ENCODE results near the gene ELAC1. TPM values are rescaled to one million over a fixed set of nuclear protein-coding genes. Genes with fewer than 3 reads are reported as not detected.
"Not testable (repeated sequence)": the region's sequence is repeated elsewhere in the genome, so short reads cannot be mapped to it uniquely, and the experiment has no call there.

Gene ELAC1
- total RNA-seq, 1 experiment from 2014 or later, result 6.6 TPM

DNA sequence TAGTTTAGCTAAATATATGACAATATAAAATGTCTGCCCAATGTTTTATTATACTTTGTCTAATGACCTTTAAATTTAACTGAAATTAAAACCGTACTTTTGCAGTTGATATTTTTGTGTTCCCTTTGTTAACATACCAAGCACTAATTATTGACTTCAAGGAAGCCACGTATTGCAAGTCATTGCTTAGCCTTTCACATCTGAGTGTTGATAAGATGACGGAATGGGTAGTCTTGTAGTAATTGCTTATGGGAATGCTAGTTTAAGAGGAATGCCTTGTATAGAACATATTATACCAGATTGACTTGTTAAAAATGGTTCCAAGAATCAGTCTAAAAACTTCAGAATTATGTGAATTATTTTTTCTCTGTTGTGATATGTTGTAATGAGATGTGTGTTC lies 14.0 kb upstream of the ELAC1 start:
- Histone ChIP-seq H2AFZ (ENCODE audit: low read length) (no peak overlapping the region), H3K27me3 (ENCODE audit: low read length) (no peaks in the 10 kb centered on the region), H3K36me3 (ENCODE audit: insufficient read depth, low read length) (no peaks in the 10 kb centered on the region), H3K9me3 (ENCODE audit: low read length) (no peaks in the 10 kb centered on the region), H3K4me3 (ENCODE audit: low read length) (no peak overlapping the region), H3K4me2 (ENCODE audit: low read depth, low read length, poor library complexity, severe bottlenecking) (no peak overlapping the region), H3K9ac (ENCODE audit: low read length) (no peak overlapping the region), H3K79me2 (ENCODE audit: low read length) (no peaks in the 10 kb centered on the region), H3K27ac (ENCODE audit: low read length) (no peak overlapping the region), H3K9me2 (replicated peaks; ENCODE audit: insufficient read depth, low read length) (no peaks in the 10 kb centered on the region), H4K20me1 (ENCODE audit: insufficient read depth, low read depth, low read length) (no peaks in the 10 kb centered on the region), H3K4me1 (ENCODE audit: low read length) (no peaks in the 10 kb centered on the region)
- DNase-seq, result no peak

DNA sequence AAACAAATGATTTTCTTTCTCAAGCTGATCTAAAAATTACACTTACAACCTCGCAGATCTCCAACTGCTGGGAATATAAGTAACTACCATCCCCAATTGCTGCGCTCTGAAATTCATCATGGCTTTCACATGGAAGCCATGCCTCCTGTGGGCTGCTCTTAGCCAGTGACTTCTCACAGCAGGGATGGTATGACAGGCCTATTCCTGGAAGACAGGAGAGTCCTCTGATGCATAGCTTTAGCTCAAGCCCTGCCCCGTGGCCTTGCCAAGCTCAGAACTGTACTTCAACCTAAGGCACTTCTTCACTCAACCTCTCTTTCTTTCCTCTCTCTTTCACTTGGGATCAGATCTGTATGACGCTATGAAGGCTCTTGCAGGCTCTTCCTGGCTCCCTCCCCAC lies 12.6 kb upstream of the ELAC1 start:
- H3K4me2 ChIP-seq (ENCODE audit: low read depth, low read length, poor library complexity, severe bottlenecking), result no peak overlapping the region
- H3K36me3 ChIP-seq (ENCODE audit: insufficient read depth, low read length), result no peaks in the 10 kb centered on the region
- no peaks in the 10 kb centered on the region for H3K79me2 ChIP-seq (ENCODE audit: low read length)
- H4K20me1 ChIP-seq (ENCODE audit: insufficient read depth, low read depth, low read length), result no peaks in the 10 kb centered on the region
- H2AFZ ChIP-seq (ENCODE audit: low read length), result no peak overlapping the region
- H3K4me3 ChIP-seq (ENCODE audit: low read length), result no peak overlapping the region
- DNase-seq, result no peak
- H3K9me2 ChIP-seq (replicated peaks; ENCODE audit: insufficient read depth, low read length), result no peaks in the 10 kb centered on the region
- no peaks in the 10 kb centered on the region for H3K9me3 ChIP-seq (ENCODE audit: low read length)
- no peak overlapping the region for H3K27ac ChIP-seq (ENCODE audit: low read length)
- H3K9ac ChIP-seq (ENCODE audit: low read length), result no peak overlapping the region
- no peaks in the 10 kb centered on the region for H3K4me1 ChIP-seq (ENCODE audit: low read length)
- H3K27me3 ChIP-seq (ENCODE audit: low read length), result no peaks in the 10 kb centered on the region

DNA sequence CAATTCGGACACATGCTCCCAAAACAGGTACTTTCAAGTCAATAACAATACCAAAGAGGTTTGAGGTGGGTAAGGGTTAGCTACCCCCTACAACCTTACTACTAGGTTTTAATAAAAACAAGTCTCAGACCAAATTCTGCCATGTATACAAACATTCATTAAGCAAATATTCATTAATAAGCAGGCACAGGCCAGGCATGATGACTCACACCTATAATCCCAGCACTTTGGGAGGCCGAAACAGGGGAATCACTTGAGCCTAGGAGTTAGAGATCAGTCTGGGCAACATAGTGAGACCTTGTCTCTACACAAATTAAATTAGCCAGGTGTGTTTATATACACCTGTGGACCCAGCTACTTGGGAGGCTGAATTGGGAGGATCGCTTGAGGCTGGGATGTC lies 11.7 kb upstream of the ELAC1 start:
- no peaks in the 10 kb centered on the region for H3K9me2 ChIP-seq (replicated peaks; ENCODE audit: insufficient read depth, low read length)
- no peak overlapping the region for H3K4me3 ChIP-seq (ENCODE audit: low read length)
- H2AFZ ChIP-seq (ENCODE audit: low read length), result no peak overlapping the region
- no peak overlapping the region for H3K27ac ChIP-seq (ENCODE audit: low read length)
- no peaks in the 10 kb centered on the region for H3K27me3 ChIP-seq (ENCODE audit: low read length)
- H4K20me1 ChIP-seq (ENCODE audit: insufficient read depth, low read depth, low read length), result no peaks in the 10 kb centered on the region
- H3K79me2 ChIP-seq (ENCODE audit: low read length), result no peaks in the 10 kb centered on the region
- no peak overlapping the region for H3K9ac ChIP-seq (ENCODE audit: low read length)
- H3K4me2 ChIP-seq (ENCODE audit: low read depth, low read length, poor library complexity, severe bottlenecking), result no peak overlapping the region
- no peak for DNase-seq
- no peaks in the 10 kb centered on the region for H3K36me3 ChIP-seq (ENCODE audit: insufficient read depth, low read length)
- no peaks in the 10 kb centered on the region for H3K9me3 ChIP-seq (ENCODE audit: low read length)
- no peaks in the 10 kb centered on the region for H3K4me1 ChIP-seq (ENCODE audit: low read length)

DNA sequence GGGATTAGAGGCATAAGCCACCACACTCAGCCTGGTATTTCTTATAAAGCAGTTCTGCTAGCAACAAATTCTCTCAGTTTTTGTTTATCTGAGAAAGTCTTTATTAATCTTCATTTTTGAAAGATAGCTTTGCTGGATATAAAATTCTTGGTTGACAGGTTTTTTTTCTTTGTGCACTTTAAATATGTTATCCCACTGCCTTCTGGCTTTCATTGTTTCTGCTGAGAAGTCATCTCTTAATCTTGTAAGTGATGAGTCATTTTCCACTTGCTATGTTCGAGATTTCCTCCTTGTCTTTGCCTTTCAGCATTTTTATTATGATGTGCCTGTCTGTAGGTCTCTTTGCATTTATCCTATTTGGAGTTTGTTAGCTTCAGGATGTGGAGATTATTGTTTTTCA lies 5.9 kb upstream of the ELAC1 start:
- Histone ChIP-seq H3K79me2 (ENCODE audit: low read length) (no peaks in the 10 kb centered on the region), H3K27ac (ENCODE audit: low read length) (no peak overlapping the region), H3K4me3 (ENCODE audit: low read length) (no peak overlapping the region), H3K9ac (ENCODE audit: low read length) (no peak overlapping the region), H3K4me1 (ENCODE audit: low read length) (no peaks in the 10 kb centered on the region), H3K27me3 (ENCODE audit: low read length) (no peaks in the 10 kb centered on the region), H2AFZ (ENCODE audit: low read length) (no peak overlapping the region), H4K20me1 (ENCODE audit: insufficient read depth, low read depth, low read length) (no peaks in the 10 kb centered on the region), H3K9me2 (replicated peaks; ENCODE audit: insufficient read depth, low read length) (no peaks in the 10 kb centered on the region), H3K36me3 (ENCODE audit: insufficient read depth, low read length) (no peaks in the 10 kb centered on the region), H3K9me3 (ENCODE audit: low read length) (peaks cover 7% of the 10 kb centered on the region), H3K4me2 (ENCODE audit: low read depth, low read length, poor library complexity, severe bottlenecking) (no peak overlapping the region)
- no peak for DNase-seq

DNA sequence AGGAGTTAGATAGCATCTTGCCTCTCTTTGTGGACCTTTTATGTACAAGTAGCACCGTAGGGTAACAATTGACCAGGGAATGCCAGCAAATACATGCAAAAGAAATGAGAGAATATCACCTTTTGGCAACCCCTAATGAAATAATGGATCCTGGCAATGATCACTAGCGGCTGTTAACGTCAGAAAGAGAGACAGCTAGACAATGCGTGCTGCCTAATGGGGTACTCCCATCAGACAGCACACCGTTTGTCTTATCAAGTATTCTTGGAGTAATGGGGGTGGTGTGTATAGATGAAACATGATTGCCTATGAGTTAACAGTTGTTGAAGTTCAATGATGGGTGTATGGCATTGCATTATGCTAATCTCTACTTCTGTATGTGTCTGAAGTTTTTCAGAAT lies 1.6 kb downstream of the ELAC1 start:
- Histone ChIP-seq H3K4me3 (ENCODE audit: low read length) (peak overlapping the region; percentile 84), H4K20me1 (ENCODE audit: insufficient read depth, low read depth, low read length) (no peaks in the 10 kb centered on the region), H3K9me2 (replicated peaks; ENCODE audit: insufficient read depth, low read length) (no peaks in the 10 kb centered on the region), H3K4me2 (ENCODE audit: low read depth, low read length, poor library complexity, severe bottlenecking) (peak overlapping the region; percentile 90), H3K27me3 (ENCODE audit: low read length) (no peaks in the 10 kb centered on the region), H3K9ac (ENCODE audit: low read length) (peak overlapping the region; percentile 93), H3K36me3 (ENCODE audit: insufficient read depth, low read length) (peaks cover under 1% of the 10 kb centered on the region; the same call in 1 of the 2 replicates), H3K9me3 (ENCODE audit: low read length) (no peaks in the 10 kb centered on the region), H3K27ac (ENCODE audit: low read length) (no peak overlapping the region), H2AFZ (ENCODE audit: low read length) (no peak overlapping the region), H3K4me1 (ENCODE audit: low read length) (peaks cover 16% of the 10 kb centered on the region), H3K79me2 (ENCODE audit: low read length) (peaks cover 22% of the 10 kb centered on the region)
- DNase-seq, result no peak

DNA sequence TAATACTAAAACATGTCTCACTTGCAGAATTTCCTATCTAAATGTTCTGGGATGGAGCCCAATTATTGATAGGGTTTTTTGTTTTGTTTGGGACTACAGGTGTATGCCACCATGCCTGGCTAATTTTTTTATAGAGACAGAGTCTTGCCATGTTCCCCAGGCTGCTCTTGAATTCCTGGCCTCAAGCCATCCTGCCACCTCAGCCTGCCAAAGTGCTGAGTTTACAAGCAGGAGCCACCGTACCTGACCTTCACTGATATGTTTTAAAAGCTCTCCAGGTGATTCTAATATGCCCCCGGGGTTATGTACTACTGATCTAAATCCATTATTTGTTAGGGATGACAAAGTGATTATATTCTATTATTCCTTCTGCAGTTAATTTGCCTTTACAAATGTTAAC lies 2.2 kb downstream of the ELAC1 start:
- no peaks in the 10 kb centered on the region for H4K20me1 ChIP-seq (ENCODE audit: insufficient read depth, low read depth, low read length)
- no peak overlapping the region for H3K27ac ChIP-seq (ENCODE audit: low read length)
- peak overlapping the region; percentile 90 for H3K4me2 ChIP-seq (ENCODE audit: low read depth, low read length, poor library complexity, severe bottlenecking)
- no peaks in the 10 kb centered on the region for H3K9me3 ChIP-seq (ENCODE audit: low read length)
- H3K4me1 ChIP-seq (ENCODE audit: low read length), result peaks cover 16% of the 10 kb centered on the region
- DNase-seq, result no peak
- H3K9ac ChIP-seq (ENCODE audit: low read length), result no peak overlapping the region
- no peaks in the 10 kb centered on the region for H3K27me3 ChIP-seq (ENCODE audit: low read length)
- peaks cover 22% of the 10 kb centered on the region for H3K79me2 ChIP-seq (ENCODE audit: low read length)
- peaks cover 6% of the 10 kb centered on the region; the same call in 1 of the 2 replicates for H3K36me3 ChIP-seq (ENCODE audit: insufficient read depth, low read length)
- H3K4me3 ChIP-seq (ENCODE audit: low read length), result no peak overlapping the region
- H2AFZ ChIP-seq (ENCODE audit: low read length), result no peak overlapping the region
- no peaks in the 10 kb centered on the region for H3K9me2 ChIP-seq (replicated peaks; ENCODE audit: insufficient read depth, low read length)

DNA sequence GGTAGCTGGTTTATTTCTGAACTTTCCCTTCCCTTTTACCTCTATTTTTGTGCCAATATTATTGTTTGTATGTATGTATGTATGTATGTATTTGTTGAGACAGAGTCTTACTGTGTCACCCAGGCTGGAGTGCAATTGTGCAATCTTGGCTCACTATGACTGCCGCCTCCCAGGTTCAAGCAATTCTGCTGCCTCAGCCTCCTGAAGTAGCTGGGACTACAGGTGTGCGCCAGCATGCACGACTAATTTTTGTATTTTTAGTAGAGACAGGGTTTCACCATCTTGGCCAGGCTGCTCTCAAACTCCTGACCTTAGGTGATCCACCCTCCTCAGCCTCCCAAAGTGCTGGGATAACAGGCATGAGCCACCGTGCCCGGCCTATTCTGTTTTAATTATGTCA lies 4.6 kb downstream of the ELAC1 start:
- H3K9ac ChIP-seq (ENCODE audit: low read length); H2AFZ ChIP-seq (ENCODE audit: low read length); H3K27ac ChIP-seq (ENCODE audit: low read length); DNase-seq; H3K9me3 ChIP-seq (ENCODE audit: low read length); H3K4me3 ChIP-seq (ENCODE audit: low read length); H3K4me2 ChIP-seq (ENCODE audit: low read depth, low read length, poor library complexity, severe bottlenecking); H4K20me1 ChIP-seq (ENCODE audit: insufficient read depth, low read depth, low read length); H3K27me3 ChIP-seq (ENCODE audit: low read length); H3K9me2 ChIP-seq (replicated peaks; ENCODE audit: insufficient read depth, low read length): not testable (repeated sequence)
- Histone ChIP-seq H3K36me3 (ENCODE audit: insufficient read depth, low read length) (peaks cover 30% of the 10 kb centered on the region), H3K79me2 (ENCODE audit: low read length) (peaks cover 22% of the 10 kb centered on the region), H3K4me1 (ENCODE audit: low read length) (peaks cover 14% of the 10 kb centered on the region)

DNA sequence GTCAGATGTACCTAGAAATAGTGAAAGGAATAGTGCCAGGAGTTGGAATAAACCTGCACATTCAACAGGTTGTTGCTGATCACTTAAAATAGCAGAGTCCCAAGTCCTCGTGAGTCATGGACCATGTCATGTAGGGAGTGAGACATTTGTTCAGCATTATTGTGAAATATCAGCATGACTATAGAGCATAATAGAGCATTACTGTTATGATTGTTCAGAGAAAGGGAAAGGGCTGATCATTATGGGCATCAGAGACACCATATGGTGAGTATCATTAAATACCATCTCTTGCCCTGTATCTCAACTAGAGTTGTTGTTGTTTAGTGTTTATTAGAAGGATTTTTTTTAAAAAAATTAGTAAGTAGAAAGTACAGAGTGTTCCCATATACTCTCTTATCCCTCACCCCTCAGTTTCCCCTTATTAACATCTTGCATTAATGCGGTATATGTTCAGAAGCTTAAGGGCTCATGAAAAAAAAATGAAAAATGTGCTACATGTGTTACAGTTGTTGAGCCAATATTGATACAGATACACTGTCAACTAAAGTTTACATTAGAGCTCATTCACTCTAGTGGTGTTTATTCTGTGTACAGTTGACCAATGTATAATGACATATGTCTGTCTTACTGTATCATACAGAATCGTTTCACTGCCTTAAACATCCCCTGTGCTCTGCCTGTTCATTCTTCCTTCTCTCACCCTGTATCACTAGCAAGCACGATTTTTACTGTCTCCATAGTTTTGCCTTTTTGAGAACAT lies 5.7 kb downstream of the ELAC1 start:
- H3K4me1 ChIP-seq (ENCODE audit: low read length), result peaks cover 10% of the 10 kb centered on the region
- no peak overlapping the region for H2AFZ ChIP-seq (ENCODE audit: low read length)
- H3K79me2 ChIP-seq (ENCODE audit: low read length), result peaks cover 16% of the 10 kb centered on the region
- peaks cover 3% of the 10 kb centered on the region; the same call in 1 of the 2 replicates for H3K9me3 ChIP-seq (ENCODE audit: low read length)
- H4K20me1 ChIP-seq (ENCODE audit: insufficient read depth, low read depth, low read length), result no peaks in the 10 kb centered on the region
- no peak overlapping the region for H3K9ac ChIP-seq (ENCODE audit: low read length)
- H3K27me3 ChIP-seq (ENCODE audit: low read length), result no peaks in the 10 kb centered on the region
- H3K4me3 ChIP-seq (ENCODE audit: low read length), result no peak overlapping the region
- no peak overlapping the region for H3K27ac ChIP-seq (ENCODE audit: low read length)
- DNase-seq, result no peak
- H3K36me3 ChIP-seq (ENCODE audit: insufficient read depth, low read length), result peaks cover 41% of the 10 kb centered on the region
- no peaks in the 10 kb centered on the region for H3K9me2 ChIP-seq (replicated peaks; ENCODE audit: insufficient read depth, low read length)
- H3K4me2 ChIP-seq (ENCODE audit: low read depth, low read length, poor library complexity, severe bottlenecking), result no peak overlapping the region
